NB4 (cell line): ENCODE data around the gene OR6C76.

Experiments used
- POLR2A ChIP-seq: IDR thresholded peaks from 2 replicates; pipeline ENCODE4 v1.6.1; 2011; ENCODE audit warnings: mild to moderate bottlenecking; ENCODE audit not compliant: insufficient read length; ENCODE audit errors: extremely low read depth
- TF ChIP-seq, protein P1 (sequence below): IDR thresholded peaks from one replicate; pipeline ENCODE4 v1.5.1; 2012; ENCODE audit warnings: low read depth, low read length
- TF ChIP-seq, protein P2 (sequence below): IDR thresholded peaks from 2 replicates; pipeline ENCODE4 v1.6.1; 2011; ENCODE audit warnings: low read depth, low read length

DNA sequence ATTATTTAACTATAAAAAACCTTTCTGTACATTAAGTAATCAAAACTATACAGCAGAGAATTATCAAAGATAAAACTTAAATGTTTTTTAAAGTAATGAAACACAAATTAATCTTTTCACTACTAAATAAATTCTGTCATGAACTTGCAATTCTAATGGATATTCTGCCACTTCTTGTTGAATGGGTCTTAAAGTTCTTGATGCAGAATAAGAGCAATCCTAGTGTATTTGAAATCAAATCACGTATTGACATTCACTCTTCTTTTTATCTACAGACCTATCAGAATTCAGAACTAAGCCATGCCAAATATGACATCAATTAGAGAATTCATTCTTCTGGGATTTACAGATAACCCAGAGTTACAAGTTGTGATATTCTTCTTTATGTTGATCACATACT, 25.8 kb upstream of the OR6C76 start, which contains the start of gene OR6C65:
- TF ChIP-seq, protein P1, sequence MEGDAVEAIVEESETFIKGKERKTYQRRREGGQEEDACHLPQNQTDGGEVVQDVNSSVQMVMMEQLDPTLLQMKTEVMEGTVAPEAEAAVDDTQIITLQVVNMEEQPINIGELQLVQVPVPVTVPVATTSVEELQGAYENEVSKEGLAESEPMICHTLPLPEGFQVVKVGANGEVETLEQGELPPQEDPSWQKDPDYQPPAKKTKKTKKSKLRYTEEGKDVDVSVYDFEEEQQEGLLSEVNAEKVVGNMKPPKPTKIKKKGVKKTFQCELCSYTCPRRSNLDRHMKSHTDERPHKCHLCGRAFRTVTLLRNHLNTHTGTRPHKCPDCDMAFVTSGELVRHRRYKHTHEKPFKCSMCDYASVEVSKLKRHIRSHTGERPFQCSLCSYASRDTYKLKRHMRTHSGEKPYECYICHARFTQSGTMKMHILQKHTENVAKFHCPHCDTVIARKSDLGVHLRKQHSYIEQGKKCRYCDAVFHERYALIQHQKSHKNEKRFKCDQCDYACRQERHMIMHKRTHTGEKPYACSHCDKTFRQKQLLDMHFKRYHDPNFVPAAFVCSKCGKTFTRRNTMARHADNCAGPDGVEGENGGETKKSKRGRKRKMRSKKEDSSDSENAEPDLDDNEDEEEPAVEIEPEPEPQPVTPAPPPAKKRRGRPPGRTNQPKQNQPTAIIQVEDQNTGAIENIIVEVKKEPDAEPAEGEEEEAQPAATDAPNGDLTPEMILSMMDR = no peak
- TF ChIP-seq POLR2A = no peak
- TF ChIP-seq, protein P2, sequence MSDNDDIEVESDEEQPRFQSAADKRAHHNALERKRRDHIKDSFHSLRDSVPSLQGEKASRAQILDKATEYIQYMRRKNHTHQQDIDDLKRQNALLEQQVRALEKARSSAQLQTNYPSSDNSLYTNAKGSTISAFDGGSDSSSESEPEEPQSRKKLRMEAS = no peak
